Measurements from ENCODE around the gene CCDC180.

The CCDC180 gene

GRCh38 chr9:97283768-97284167, 23.7 kb upstream of the CCDC180 start:
- Histone ChIP-seq H3K4me3 (ENCODE audit: insufficient read length, low read depth) (no peak overlapping the region), H3K9ac (ENCODE audit: insufficient read length, low read depth) (no peak overlapping the region), H3K9me3 (ENCODE audit: insufficient read depth, low read length) (no peaks in the 10 kb centered on the region), H3K36me3 (ENCODE audit: insufficient read depth, insufficient read length, low read length) (peaks cover 41% of the 10 kb centered on the region), H3K27me3 (ENCODE audit: insufficient read depth, insufficient read length) (no peaks in the 10 kb centered on the region), H3K4me1 (ENCODE audit: insufficient read depth, insufficient read length) (no peaks in the 10 kb centered on the region)
- TF ChIP-seq ZNF274 (IDR thresholded peaks at IDR 0.05; ENCODE audit: low read depth, low read length): no peak
- no peak for TF ChIP-seq YY1 (IDR thresholded peaks at IDR 0.05; ENCODE audit: insufficient read depth, insufficient read length)
- no peak for TF ChIP-seq SUZ12 (IDR thresholded peaks at IDR 0.05; ENCODE audit: extremely low read depth, insufficient read depth, insufficient read length)
- no peak for DNase-seq (ENCODE audit: low read depth, low spot score)

- no peaks in the 10 kb centered on the region for H3K4me1 ChIP-seq (ENCODE audit: insufficient read depth, insufficient read length)
- H3K4me3 ChIP-seq (ENCODE audit: insufficient read length, low read depth): no peak overlapping the region
- no peaks in the 10 kb centered on the region for H3K27me3 ChIP-seq (ENCODE audit: insufficient read depth, insufficient read length)
- peaks cover 33% of the 10 kb centered on the region for H3K36me3 ChIP-seq (ENCODE audit: insufficient read depth, insufficient read length, low read length)
- DNase-seq (ENCODE audit: low read depth, low spot score): no peak
- no peak overlapping the region for H3K9ac ChIP-seq (ENCODE audit: insufficient read length, low read depth)
- no peak for TF ChIP-seq SUZ12 (IDR thresholded peaks at IDR 0.05; ENCODE audit: extremely low read depth, insufficient read depth, insufficient read length)
- no peak for TF ChIP-seq YY1 (IDR thresholded peaks at IDR 0.05; ENCODE audit: insufficient read depth, insufficient read length)
- no peak for TF ChIP-seq ZNF274 (IDR thresholded peaks at IDR 0.05; ENCODE audit: low read depth, low read length)
- no peaks in the 10 kb centered on the region for H3K9me3 ChIP-seq (ENCODE audit: insufficient read depth, low read length)
Observed at GRCh38 chr9:97284798-97285197, 22.7 kb upstream of the CCDC180 start.

DNA sequence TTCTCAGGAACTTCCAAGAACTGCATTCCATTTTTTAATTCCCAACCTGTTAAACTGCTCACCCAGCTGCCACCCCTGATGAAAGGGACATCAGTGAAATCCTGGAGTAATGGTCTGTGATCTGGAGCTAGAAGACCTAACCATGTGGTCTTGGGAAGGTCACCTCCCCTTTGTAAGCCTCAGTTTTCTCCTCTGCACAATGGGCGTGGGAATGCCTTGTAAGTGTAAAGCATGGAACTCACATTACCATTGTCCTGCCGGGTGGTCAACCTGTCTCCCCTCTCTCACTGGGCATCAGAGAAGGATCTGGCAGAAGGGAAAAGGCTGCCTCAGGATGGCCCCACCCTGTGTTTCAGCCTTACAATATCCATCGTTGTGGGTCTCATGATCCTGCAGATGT, 15.3 kb upstream of the CCDC180 start:
- Histone ChIP-seq H3K9me3 (ENCODE audit: insufficient read depth, low read length) (0 out of 2 replicates have a peak, but pooled peaks cover 2% of the 10 kb centered on the region), H3K9ac (ENCODE audit: insufficient read length, low read depth) (no peak overlapping the region), H3K36me3 (ENCODE audit: insufficient read depth, insufficient read length, low read length) (peaks cover 43% of the 10 kb centered on the region), H3K4me3 (ENCODE audit: insufficient read length, low read depth) (no peak overlapping the region), H3K4me1 (ENCODE audit: insufficient read depth, insufficient read length) (peaks cover 4% of the 10 kb centered on the region), H3K27me3 (ENCODE audit: insufficient read depth, insufficient read length) (no peaks in the 10 kb centered on the region)
- no peak for TF ChIP-seq SUZ12 (IDR thresholded peaks at IDR 0.05; ENCODE audit: extremely low read depth, insufficient read depth, insufficient read length)
- TF ChIP-seq YY1 (IDR thresholded peaks at IDR 0.05; ENCODE audit: insufficient read depth, insufficient read length): no peak
- TF ChIP-seq ZNF274 (IDR thresholded peaks at IDR 0.05; ENCODE audit: low read depth, low read length): no peak
- DNase-seq (ENCODE audit: low read depth, low spot score): no peak

GRCh38 chr9:97293207-97293721, 14.2 kb upstream of the CCDC180 start:
- no peaks in the 10 kb centered on the region for H3K27me3 ChIP-seq (ENCODE audit: insufficient read depth, insufficient read length)
- TF ChIP-seq ZNF274 (IDR thresholded peaks at IDR 0.05; ENCODE audit: low read depth, low read length) (no peak), YY1 (IDR thresholded peaks at IDR 0.05; ENCODE audit: insufficient read depth, insufficient read length) (no peak), SUZ12 (IDR thresholded peaks at IDR 0.05; ENCODE audit: extremely low read depth, insufficient read depth, insufficient read length) (no peak)
- no peak overlapping the region for H3K4me3 ChIP-seq (ENCODE audit: insufficient read length, low read depth)
- DNase-seq (ENCODE audit: low read depth, low spot score): no peak
- no peak overlapping the region for H3K9ac ChIP-seq (ENCODE audit: insufficient read length, low read depth)
- H3K4me1 ChIP-seq (ENCODE audit: insufficient read depth, insufficient read length): peaks cover 4% of the 10 kb centered on the region
- peaks cover 35% of the 10 kb centered on the region for H3K36me3 ChIP-seq (ENCODE audit: insufficient read depth, insufficient read length, low read length)
- H3K9me3 ChIP-seq (ENCODE audit: insufficient read depth, low read length): peaks cover 12% of the 10 kb centered on the region; the same call in 1 of the 2 replicates

- no peak for DNase-seq (ENCODE audit: low read depth, low spot score)
- Histone ChIP-seq H3K4me1 (ENCODE audit: insufficient read depth, insufficient read length) (peaks cover 4% of the 10 kb centered on the region), H3K9ac (ENCODE audit: insufficient read length, low read depth) (no peak overlapping the region), H3K27me3 (ENCODE audit: insufficient read depth, insufficient read length) (no peaks in the 10 kb centered on the region), H3K4me3 (ENCODE audit: insufficient read length, low read depth) (no peak overlapping the region), H3K9me3 (ENCODE audit: insufficient read depth, low read length) (peaks cover 15% of the 10 kb centered on the region; the same call in 1 of the 2 replicates), H3K36me3 (ENCODE audit: insufficient read depth, insufficient read length, low read length) (peaks cover 30% of the 10 kb centered on the region)
- TF ChIP-seq YY1 (IDR thresholded peaks at IDR 0.05; ENCODE audit: insufficient read depth, insufficient read length) (no peak), SUZ12 (IDR thresholded peaks at IDR 0.05; ENCODE audit: extremely low read depth, insufficient read depth, insufficient read length) (no peak), ZNF274 (IDR thresholded peaks at IDR 0.05; ENCODE audit: low read depth, low read length) (no peak)
Observed at GRCh38 chr9:97293818-97294217, 13.6 kb upstream of the CCDC180 start.

GRCh38 chr9:97297889-97298288, 9.6 kb upstream of the CCDC180 start:
- TF ChIP-seq SUZ12 (IDR thresholded peaks at IDR 0.05; ENCODE audit: extremely low read depth, insufficient read depth, insufficient read length) (no peak), YY1 (IDR thresholded peaks at IDR 0.05; ENCODE audit: insufficient read depth, insufficient read length) (no peak), ZNF274 (IDR thresholded peaks at IDR 0.05; ENCODE audit: low read depth, low read length) (no peak)
- no peak for DNase-seq (ENCODE audit: low read depth, low spot score)

DNA sequence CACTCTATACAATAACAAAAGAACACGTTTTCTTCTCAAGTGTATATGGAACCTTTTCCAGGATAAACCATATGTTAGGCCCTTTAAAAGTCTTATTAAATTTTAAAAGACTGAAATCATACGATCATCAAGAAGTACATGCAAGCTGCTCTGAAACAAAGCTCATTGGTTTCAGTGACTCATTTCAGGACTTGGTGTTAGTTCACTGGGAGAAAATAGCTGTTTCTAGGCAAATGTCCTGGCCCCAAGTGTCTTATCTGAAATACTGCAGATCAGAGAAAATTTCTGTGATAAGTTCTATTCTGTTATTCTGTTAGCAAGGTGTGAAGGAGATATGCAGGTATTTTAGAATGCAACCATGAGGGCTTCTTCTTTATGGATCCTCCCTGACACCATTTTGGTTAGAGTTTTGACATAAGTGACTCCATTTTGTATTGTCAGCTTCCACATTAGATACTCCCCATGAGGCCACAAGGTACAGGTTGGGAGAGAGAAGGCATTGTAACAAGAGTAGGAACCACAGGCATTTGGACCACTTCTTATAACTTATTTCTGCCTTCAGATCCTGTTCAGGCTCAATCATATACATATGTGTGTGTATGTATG, 7.5 kb upstream of the CCDC180 start:
- H3K4me1 ChIP-seq (ENCODE audit: insufficient read depth, insufficient read length): no peaks in the 10 kb centered on the region
- TF ChIP-seq SUZ12 (IDR thresholded peaks at IDR 0.05; ENCODE audit: extremely low read depth, insufficient read depth, insufficient read length): no peak
- no peak for TF ChIP-seq ZNF274 (IDR thresholded peaks at IDR 0.05; ENCODE audit: low read depth, low read length)
- no peak for TF ChIP-seq YY1 (IDR thresholded peaks at IDR 0.05; ENCODE audit: insufficient read depth, insufficient read length)
- H3K9me3 ChIP-seq (ENCODE audit: insufficient read depth, low read length): peaks cover 29% of the 10 kb centered on the region; the same call in 1 of the 2 replicates
- no peak overlapping the region for H3K9ac ChIP-seq (ENCODE audit: insufficient read length, low read depth)
- DNase-seq (ENCODE audit: low read depth, low spot score): no peak
- peaks cover 2% of the 10 kb centered on the region for H3K36me3 ChIP-seq (ENCODE audit: insufficient read depth, insufficient read length, low read length)
- no peak overlapping the region for H3K4me3 ChIP-seq (ENCODE audit: insufficient read length, low read depth)
- H3K27me3 ChIP-seq (ENCODE audit: insufficient read depth, insufficient read length): no peaks in the 10 kb centered on the region

More at GRCh38 chr9:97297889-97298288, 9.6 kb upstream of the CCDC180 start:
- Histone ChIP-seq H3K27me3 (ENCODE audit: insufficient read depth, insufficient read length) (no peaks in the 10 kb centered on the region), H3K4me3 (ENCODE audit: insufficient read length, low read depth) (no peak overlapping the region), H3K9ac (ENCODE audit: insufficient read length, low read depth) (no peak overlapping the region), H3K9me3 (ENCODE audit: insufficient read depth, low read length) (peaks cover 29% of the 10 kb centered on the region; the same call in 1 of the 2 replicates), H3K4me1 (ENCODE audit: insufficient read depth, insufficient read length) (peaks cover 4% of the 10 kb centered on the region), H3K36me3 (ENCODE audit: insufficient read depth, insufficient read length, low read length) (peaks cover 10% of the 10 kb centered on the region)

All from NT2/D1 (cell line).